ENCODE results near the gene TBC1D4. TPM values are rescaled to one million over a fixed set of nuclear protein-coding genes. Genes with fewer than 3 reads are reported as not detected.
"Not testable (repeated sequence)": the region's sequence is repeated elsewhere in the genome, so short reads cannot be mapped to it uniquely, and the experiment has no call there.

TBC1D4 gene
- total RNA-seq, 2 donors from 2014 or later = 14.7 to 23.7 TPM

DNA sequence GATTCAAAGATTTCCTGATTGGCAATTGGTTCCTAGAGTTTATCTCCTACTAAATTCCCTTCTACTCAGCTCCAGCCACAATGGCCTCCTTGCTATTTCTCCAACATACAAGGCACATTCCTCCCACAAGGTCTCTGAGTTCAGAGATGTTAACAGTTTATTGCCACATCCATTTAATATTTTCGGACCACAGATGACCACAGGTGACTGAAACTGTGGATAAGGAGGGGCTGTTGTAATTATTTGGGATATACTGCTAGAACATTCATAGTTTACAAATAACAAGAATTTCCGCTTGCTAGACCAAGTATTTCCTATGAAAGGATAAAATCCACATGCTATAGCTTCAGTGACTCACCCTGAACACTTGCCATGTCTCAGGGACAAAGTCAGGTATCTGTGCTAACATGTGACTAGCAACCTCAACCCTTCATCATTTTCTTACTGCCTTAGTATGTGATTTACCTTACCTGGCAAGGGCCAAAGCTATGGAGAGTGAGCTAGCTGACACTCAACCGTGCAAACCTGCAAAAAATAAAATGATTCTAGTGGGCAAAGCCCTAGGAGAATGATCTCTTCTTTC lies 117.7 kb downstream of the TBC1D4 start:
- peaks cover 13% of the 10 kb centered on the region for H3K4me1 Mint-ChIP-seq
- no peaks in the 10 kb centered on the region for H3K9me3 Mint-ChIP-seq
- H3K27me3 Mint-ChIP-seq = no peaks in the 10 kb centered on the region
- peak; percentile 52 for ATAC-seq (replicated peaks)
- H3K4me3 Mint-ChIP-seq = no peak overlapping the region
- peaks cover 5% of the 10 kb centered on the region for H3K36me3 Mint-ChIP-seq (ENCODE audit: low read depth)
- peak overlapping the region; percentile 4 for H3K27ac Mint-ChIP-seq

DNA sequence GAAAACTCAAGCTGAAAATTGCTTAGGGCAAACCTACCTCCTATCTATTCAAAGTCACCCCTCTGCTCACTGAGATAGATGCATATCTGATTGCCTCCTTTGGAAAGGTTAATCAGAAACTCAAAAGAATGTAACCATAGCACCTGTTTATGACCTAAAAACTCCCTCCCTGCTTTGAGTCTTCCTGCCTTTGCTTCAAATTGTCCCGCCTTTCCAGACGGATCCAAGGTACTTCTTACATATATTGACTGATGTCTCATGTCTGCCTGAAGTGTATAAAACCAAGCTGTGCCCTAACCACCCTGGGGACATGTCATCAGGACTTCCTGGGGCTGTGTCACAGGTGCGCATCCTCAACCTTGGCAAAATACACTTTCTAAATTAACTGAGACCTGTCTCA lies 118.6 kb downstream of the TBC1D4 start:
- no peaks in the 10 kb centered on the region for H3K27me3 Mint-ChIP-seq
- peaks cover 5% of the 10 kb centered on the region for H3K36me3 Mint-ChIP-seq (ENCODE audit: low read depth)
- H3K9me3 Mint-ChIP-seq = no peaks in the 10 kb centered on the region
- no peak for ATAC-seq (replicated peaks)
- H3K4me3 Mint-ChIP-seq = no peak overlapping the region
- peak overlapping the region; percentile 4 for H3K27ac Mint-ChIP-seq
- H3K4me1 Mint-ChIP-seq = peaks cover 13% of the 10 kb centered on the region

DNA sequence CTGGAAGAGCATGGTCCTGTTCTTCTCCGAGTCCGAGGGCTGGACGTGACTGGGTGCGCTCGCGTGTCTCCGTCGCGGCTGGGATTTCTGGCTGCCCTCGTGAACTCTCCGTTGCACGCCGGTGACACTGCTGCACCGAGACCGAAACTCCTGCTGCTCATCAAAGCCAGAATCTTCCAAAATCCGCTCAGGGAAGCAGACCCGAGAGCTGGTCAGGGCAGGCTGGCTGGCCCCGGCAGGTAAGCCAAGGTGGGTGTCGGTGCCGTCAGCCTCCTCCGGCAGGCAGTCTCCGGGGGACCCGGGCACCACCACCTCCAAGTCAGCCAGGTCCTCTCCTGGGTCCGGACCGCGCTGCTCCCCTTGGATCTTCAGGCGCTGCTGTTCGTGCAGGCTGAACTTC lies 119.9 kb downstream of the TBC1D4 start:
- H3K27me3 Mint-ChIP-seq = no peaks in the 10 kb centered on the region
- no peak for ATAC-seq (replicated peaks)
- H3K9me3 Mint-ChIP-seq = no peaks in the 10 kb centered on the region
- H3K27ac Mint-ChIP-seq = no peak overlapping the region
- no peak overlapping the region for H3K4me3 Mint-ChIP-seq
- H3K36me3 Mint-ChIP-seq (ENCODE audit: low read depth) = peaks cover 5% of the 10 kb centered on the region
- H3K4me1 Mint-ChIP-seq = peaks cover 13% of the 10 kb centered on the region

DNA sequence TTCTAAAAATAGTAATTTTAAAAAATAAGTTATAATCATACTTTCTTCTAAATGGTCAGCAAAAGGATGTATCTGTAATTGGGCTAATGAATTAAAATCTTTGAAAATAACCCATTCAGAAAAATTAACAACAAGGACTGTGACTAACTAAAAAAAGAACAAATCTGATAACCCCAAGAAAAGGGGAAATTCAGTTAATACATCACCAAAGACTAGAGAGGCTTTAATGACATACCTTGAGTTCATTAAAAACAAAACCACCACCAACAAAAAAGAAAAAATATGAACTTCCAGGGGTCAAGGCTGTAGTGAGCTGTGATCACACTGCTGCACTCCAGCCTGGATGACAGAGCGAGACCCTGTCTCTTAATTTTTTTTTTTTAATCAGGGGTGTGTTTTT lies 121.8 kb downstream of the TBC1D4 start:
- Mint-ChIP-seq H3K27me3 (no peaks in the 10 kb centered on the region), H3K27ac (no peak overlapping the region), H3K4me3 (no peak overlapping the region), H3K4me1 (peaks cover 2% of the 10 kb centered on the region), H3K9me3 (no peaks in the 10 kb centered on the region), H3K36me3 (ENCODE audit: low read depth) (no peaks in the 10 kb centered on the region)
- ATAC-seq (replicated peaks) = no peak

GRCh38 chr13:75359266-75359665 lies 122.7 kb downstream of the TBC1D4 start:
- Mint-ChIP-seq H3K4me3 (no peak overlapping the region), H3K27ac (no peak overlapping the region), H3K9me3 (no peaks in the 10 kb centered on the region), H3K36me3 (ENCODE audit: low read depth) (no peaks in the 10 kb centered on the region), H3K4me1 (no peaks in the 10 kb centered on the region), H3K27me3 (peaks cover 1% of the 10 kb centered on the region)
- ATAC-seq (replicated peaks) = no peak

DNA sequence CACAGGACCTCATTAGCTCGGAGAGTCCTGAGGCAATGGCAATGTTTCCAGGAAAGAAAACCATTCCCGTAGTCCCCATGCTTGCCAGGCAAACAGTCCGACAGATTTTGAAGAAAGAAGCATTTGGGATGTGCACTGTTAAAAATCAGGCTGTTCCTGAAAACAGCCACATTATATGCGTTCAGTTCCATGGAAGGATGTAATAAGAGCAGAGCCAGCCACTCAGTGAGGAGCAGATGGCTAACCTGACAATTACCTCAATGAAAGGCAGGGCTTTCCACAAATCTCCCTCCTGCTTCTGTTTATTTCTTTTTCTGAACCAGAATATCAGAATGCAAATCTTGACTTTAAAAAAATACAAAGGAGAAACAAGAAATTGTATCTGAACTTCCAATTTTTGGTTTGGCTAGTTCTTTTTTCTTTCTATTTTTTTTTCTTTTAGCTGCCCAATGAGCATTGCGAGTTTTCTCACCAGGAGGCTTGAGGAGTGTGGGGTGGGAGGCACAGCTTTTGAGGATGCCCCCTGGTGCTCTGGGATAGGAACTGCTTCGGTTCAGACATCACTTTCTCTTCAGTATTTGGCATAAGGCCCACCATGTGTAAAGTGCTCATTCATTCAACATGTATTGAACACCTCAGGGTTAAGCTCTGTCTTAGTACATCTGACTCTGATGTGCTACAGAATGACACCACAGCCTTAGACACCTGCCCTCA lies 124.2 kb downstream of the TBC1D4 start:
- ATAC-seq (replicated peaks) = peak; percentile 93
- peaks cover 9% of the 10 kb centered on the region for H3K27me3 Mint-ChIP-seq
- H3K4me3 Mint-ChIP-seq = no peak overlapping the region
- H3K4me1 Mint-ChIP-seq = peaks cover 6% of the 10 kb centered on the region
- no peaks in the 10 kb centered on the region for H3K9me3 Mint-ChIP-seq
- H3K27ac Mint-ChIP-seq = no peak overlapping the region
- no peaks in the 10 kb centered on the region for H3K36me3 Mint-ChIP-seq (ENCODE audit: low read depth)

- no peaks in the 10 kb centered on the region for H3K9me3 Mint-ChIP-seq
- no peak for ATAC-seq (replicated peaks)
- no peaks in the 10 kb centered on the region for H3K36me3 Mint-ChIP-seq (ENCODE audit: low read depth)
- H3K27ac Mint-ChIP-seq = no peak overlapping the region
- peaks cover 6% of the 10 kb centered on the region for H3K4me1 Mint-ChIP-seq
- H3K4me3 Mint-ChIP-seq = no peak overlapping the region
- H3K27me3 Mint-ChIP-seq = peaks cover 9% of the 10 kb centered on the region
Measured at GRCh38 chr13:75356421-75356820, 125.5 kb downstream of the TBC1D4 start.

- H3K27ac Mint-ChIP-seq = no peak overlapping the region
- peaks cover 6% of the 10 kb centered on the region for H3K4me1 Mint-ChIP-seq
Measured at GRCh38 chr13:75355609-75356008, 126.4 kb downstream of the TBC1D4 start.

GRCh38 chr13:75353781-75354193 lies 128.2 kb downstream of the TBC1D4 start:
- ATAC-seq (replicated peaks) = peak; percentile 51
- Mint-ChIP-seq H3K27me3 (peaks cover 9% of the 10 kb centered on the region), H3K36me3 (ENCODE audit: low read depth) (no peaks in the 10 kb centered on the region), H3K9me3 (no peaks in the 10 kb centered on the region), H3K4me1 (peaks cover 6% of the 10 kb centered on the region), H3K4me3 (no peak overlapping the region), H3K27ac (no peak overlapping the region)

More at GRCh38 chr13:75355609-75356008, 126.4 kb downstream of the TBC1D4 start:
- Mint-ChIP-seq H3K4me3 (no peak overlapping the region), H3K27me3 (peaks cover 9% of the 10 kb centered on the region), H3K36me3 (ENCODE audit: low read depth) (no peaks in the 10 kb centered on the region), H3K9me3 (no peaks in the 10 kb centered on the region)
- ATAC-seq (replicated peaks) = no peak

DNA sequence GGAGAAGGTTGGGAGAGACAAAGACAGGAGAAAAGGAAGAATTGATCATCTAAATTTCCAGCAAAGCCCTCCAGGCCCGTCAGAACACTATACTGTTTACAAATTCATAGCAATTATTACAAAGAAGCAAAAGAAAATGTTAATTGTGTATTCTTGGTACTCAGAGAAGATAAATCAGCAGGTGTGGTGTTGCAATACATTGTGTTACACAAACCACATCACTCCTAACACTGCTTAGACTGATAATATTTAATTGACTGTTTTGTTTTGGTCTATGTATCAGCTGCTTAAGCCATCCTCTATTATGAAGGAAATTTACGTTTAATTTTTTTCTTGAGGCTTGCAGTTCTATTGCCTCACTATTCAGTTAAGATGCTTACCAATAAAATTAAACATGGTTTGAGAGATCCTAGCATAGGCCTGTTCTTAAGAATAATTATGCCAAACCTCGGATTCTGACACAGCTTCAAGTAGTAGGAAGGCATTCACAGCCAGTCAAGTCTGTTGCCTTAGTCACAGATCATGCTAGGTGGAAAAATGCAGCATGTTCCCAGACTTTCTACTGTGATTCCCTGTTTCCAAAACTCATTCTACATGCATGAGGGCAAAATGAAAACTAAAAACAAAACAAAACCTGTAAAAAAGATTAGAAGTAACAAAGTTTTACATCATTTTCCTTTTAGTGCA lies 129.2 kb downstream of the TBC1D4 start:
- Mint-ChIP-seq H3K4me1 (peaks cover 6% of the 10 kb centered on the region), H3K27ac (no peak overlapping the region), H3K9me3 (no peaks in the 10 kb centered on the region), H3K27me3 (peaks cover 9% of the 10 kb centered on the region), H3K36me3 (ENCODE audit: low read depth) (no peaks in the 10 kb centered on the region), H3K4me3 (no peak overlapping the region)
- no peak for ATAC-seq (replicated peaks)

DNA sequence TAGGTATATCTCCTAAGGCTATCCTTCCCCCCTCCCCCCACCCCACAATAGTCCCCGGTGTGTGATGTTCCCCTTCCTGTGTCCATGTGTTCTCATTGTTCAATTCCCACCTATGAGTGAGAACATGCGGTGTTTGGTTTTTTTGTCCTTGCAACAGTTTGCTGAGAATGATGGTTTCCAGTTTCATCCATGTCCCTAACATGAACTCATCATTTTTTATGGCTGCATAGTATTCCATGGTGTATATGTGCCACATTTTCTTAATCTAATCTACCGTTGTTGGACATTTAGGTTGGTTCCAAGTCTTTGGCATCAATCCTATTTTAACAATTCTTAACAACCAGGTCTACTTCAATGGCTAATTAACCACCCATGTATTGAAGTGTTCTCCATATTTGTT lies 130.4 kb downstream of the TBC1D4 start:
- not testable (repeated sequence) for H3K4me3 Mint-ChIP-seq; H3K9me3 Mint-ChIP-seq; ATAC-seq (replicated peaks); H3K27me3 Mint-ChIP-seq; H3K27ac Mint-ChIP-seq; H3K36me3 Mint-ChIP-seq (ENCODE audit: low read depth); H3K4me1 Mint-ChIP-seq

DNA sequence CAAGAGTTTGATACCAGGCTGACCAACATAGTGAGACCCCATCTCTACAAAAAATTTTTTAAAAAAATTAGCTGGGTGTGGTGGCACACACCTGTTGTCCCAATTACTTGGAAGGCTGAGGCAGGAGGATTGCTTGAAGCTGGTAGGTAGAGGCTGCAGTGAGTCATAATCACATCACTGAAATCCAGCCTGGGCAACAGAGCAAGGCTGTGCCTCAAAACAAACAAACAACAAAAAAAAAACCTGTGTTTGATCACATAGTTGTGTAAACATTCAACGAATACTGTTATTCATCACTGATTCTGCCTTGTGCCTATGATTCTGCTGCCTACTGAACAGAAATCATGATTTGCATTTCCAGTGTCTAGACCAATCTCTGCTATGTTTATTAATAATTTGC lies 134.0 kb downstream of the TBC1D4 start:
- Mint-ChIP-seq H3K27ac (no peak overlapping the region), H3K9me3 (no peaks in the 10 kb centered on the region), H3K36me3 (ENCODE audit: low read depth) (no peaks in the 10 kb centered on the region), H3K27me3 (no peaks in the 10 kb centered on the region), H3K4me1 (no peaks in the 10 kb centered on the region), H3K4me3 (no peak overlapping the region)
- ATAC-seq (replicated peaks) = no peak

GRCh38 chr13:75347457-75347856 lies 134.5 kb downstream of the TBC1D4 start:
- H3K36me3 Mint-ChIP-seq (ENCODE audit: low read depth) = no peaks in the 10 kb centered on the region
- H3K27me3 Mint-ChIP-seq = no peaks in the 10 kb centered on the region
- H3K9me3 Mint-ChIP-seq = no peaks in the 10 kb centered on the region
- no peak overlapping the region for H3K27ac Mint-ChIP-seq
- ATAC-seq (replicated peaks) = no peak
- no peaks in the 10 kb centered on the region for H3K4me1 Mint-ChIP-seq
- no peak overlapping the region for H3K4me3 Mint-ChIP-seq

- H3K27ac Mint-ChIP-seq = no peak overlapping the region
- no peak overlapping the region for H3K4me3 Mint-ChIP-seq
- H3K9me3 Mint-ChIP-seq = no peaks in the 10 kb centered on the region
- ATAC-seq (replicated peaks) = no peak
- H3K27me3 Mint-ChIP-seq = no peaks in the 10 kb centered on the region
- H3K4me1 Mint-ChIP-seq = no peaks in the 10 kb centered on the region
- H3K36me3 Mint-ChIP-seq (ENCODE audit: low read depth) = no peaks in the 10 kb centered on the region
Measured at GRCh38 chr13:75345193-75345592, 136.8 kb downstream of the TBC1D4 start.

GRCh38 chr13:75341028-75341427 lies 140.9 kb downstream of the TBC1D4 start:
- H3K27ac Mint-ChIP-seq = no peak overlapping the region
- H3K9me3 Mint-ChIP-seq = no peaks in the 10 kb centered on the region
- no peak for ATAC-seq (replicated peaks)
- no peaks in the 10 kb centered on the region for H3K4me1 Mint-ChIP-seq
- no peaks in the 10 kb centered on the region for H3K27me3 Mint-ChIP-seq
- H3K4me3 Mint-ChIP-seq = no peak overlapping the region
- no peaks in the 10 kb centered on the region for H3K36me3 Mint-ChIP-seq (ENCODE audit: low read depth)

All from activated T-helper 17 cell treated with anti-CD3 and anti-CD28 coated beads, Interleukin-2, amount 50 U/mL, for 72 hours (primary cell).